GM18511 (cell line): Measurements from ENCODE around the gene SCGB1C1.
"Not testable (repeated sequence)": the region's sequence is repeated elsewhere in the genome, so short reads cannot be mapped to it uniquely, and the experiment has no call there.

Experiments
- ATAC-seq: cut with Tn5 transposase; IDR thresholded peaks from one replicate; pipeline ENCODE4 v1.9.1; 2021; ENCODE audit warnings: mild to moderate bottlenecking, moderate library complexity; ENCODE audit not compliant: unreplicated experiment

SCGB1C1 gene

DNA sequence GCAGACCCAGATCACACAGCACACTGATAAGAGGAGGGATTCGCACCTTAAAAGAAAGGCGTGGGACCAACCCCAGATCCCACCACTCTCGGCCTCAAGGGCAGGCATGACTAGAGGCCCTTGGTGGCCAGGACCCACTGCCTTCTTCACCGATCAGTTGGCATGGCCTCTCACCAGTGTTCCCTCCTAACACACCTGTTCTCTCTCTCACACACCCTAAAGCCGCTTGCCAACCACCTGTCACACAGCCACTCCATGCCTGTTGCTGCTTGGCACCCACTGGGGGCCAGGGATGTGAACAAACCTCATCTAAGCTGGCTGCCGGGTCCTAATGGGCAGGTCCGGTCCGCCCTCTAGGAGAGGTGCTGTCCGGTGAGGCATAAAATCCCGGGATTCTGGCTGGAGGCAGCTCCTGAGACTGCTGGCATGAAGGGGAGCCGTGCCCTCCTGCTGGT, at the start of gene SCGB1C1:
TSS of gene SCGB1C1 (plus strand) at position 405 of the 455 bp plus-strand sequence. CDS start at position 427, 22 bp downstream.
- ATAC-seq = not testable (repeated sequence)

DNA sequence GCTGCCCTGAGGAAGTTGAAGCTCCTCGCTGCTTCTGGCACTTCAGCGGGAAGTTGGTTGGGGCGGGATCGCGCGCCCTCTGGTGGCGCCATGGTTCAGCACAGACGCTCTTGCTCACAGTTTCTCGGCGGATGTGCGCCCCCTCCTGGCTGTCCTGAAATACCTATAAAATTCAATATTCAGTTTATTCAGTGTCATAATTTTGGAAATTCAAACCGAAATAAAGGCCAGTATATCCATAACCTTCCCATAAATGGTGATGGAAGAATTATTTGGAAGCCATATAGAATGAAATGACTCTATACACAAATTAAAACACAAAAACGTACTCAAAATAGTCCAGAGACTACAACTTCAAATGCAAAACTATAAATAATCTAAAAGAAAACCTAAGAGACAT, 12.6 kb upstream of the SCGB1C1 start:
- not testable (repeated sequence) for ATAC-seq

DNA sequence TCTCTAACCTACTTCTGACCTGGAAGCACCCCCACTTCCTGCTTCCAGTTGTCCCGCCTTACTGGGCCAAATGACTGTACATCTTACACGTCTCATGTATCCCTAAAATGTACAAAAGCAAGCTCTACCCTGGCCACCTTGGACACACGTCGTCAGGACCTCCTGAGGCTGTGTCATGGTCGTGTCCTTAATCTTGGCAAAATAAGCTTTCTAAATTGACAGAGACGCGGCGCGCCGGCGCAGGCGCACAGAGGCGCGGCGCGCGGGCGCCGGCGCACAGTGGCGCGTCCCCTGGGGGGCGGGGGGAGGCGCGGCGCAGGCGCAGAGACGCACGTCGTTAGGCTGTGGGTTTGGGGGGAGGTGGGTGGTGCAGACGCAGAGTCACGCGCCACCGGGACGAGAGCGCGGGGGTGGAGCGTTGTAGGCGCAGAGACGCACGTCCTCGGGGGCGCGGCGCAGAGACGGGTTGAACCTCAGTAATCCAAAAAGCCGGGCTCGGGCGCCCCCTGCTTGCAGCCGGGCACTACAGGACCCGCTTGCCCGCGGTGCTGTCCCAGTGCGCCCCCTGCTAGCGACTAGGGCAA, 3.6 kb upstream of the SCGB1C1 start:
- ATAC-seq = not testable (repeated sequence)

DNA sequence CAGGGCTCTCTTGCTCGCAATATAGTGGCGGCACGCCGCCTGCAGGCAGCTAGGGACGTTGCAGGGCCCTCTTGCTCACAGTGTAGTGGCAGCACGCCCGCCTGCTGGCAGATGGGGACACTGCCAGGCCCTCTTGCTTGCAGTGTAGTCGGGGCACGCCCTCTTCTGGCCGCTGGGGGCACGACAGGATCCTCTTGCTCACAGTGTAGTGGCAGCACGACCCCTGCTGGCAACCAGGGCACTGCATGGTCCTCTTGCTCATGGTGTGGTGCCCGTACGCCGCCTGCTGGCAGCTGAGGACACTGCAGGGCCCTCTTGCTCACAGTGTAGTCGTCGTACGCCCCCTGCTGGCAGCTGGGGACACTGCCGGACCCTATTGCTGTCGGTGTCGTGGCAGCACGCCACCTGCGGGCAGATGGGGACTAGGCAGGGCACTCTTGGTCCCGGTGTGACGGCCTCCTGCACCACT, 3.0 kb upstream of the SCGB1C1 start:
- ATAC-seq = peak; percentile 70

DNA sequence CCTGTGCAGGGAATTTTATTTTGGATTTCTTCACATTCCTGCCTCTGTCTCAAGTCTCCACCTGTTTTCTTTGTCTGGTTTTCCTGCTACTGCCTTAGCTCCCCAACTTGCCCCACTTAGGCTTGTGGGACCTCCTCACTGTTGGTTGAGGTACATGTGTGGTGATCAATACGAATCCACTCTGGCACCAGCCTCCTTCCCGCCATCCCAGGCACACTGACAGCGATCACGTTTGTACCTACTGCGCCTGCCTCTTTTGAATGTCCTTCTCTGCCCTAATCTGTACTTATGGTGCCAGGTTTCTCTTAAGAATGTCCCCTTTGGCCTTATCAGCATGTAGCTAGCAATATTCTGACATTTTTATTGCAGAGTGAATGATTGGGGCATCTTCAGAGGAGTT, 2.3 kb upstream of the SCGB1C1 start:
- not testable (repeated sequence) for ATAC-seq

DNA sequence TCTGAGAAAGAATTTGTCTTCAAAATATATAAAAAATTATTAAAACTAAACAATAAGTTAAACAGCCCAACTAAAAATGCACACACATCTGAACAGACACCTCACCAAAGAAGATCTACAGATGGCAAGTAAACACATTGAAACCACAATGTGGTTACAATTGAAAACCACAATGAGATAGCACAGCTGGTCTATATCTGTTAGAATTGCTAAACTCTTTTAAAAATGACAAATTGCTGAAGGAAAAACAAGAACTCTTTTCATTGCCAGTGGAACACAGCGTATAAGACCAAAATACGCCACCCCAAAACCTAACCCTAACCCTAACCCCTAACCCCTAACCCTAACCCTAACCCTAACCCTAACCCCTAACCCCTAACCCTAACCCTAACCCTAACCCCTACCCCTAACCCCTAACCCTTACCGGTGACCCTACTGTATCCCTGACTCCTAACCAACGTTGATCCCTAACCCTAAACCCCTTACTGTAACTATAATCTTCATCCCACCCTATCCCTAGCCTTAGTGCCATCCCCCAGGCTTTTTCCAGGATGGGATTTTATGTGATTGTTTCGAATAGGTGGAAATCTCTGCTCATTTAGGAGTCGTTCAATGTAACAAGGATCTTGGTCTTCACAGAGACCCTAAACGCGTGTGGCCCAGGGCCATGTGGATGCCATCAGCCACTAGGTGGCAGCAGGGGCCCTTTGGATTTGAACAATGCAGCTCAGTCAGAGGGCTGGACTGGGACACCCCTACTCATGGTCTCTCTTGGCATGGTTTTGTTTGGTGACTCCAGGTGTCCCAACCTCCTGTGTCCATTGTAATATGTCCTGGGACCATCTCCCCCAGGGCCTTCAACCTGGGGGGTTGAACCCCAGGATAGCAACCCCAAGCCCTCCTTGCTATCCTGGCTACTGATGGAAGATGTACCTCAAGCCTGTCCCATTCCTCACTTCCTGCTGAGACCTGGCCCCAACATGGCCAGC, 1.1 kb upstream of the SCGB1C1 start:
- not testable (repeated sequence) for ATAC-seq

DNA sequence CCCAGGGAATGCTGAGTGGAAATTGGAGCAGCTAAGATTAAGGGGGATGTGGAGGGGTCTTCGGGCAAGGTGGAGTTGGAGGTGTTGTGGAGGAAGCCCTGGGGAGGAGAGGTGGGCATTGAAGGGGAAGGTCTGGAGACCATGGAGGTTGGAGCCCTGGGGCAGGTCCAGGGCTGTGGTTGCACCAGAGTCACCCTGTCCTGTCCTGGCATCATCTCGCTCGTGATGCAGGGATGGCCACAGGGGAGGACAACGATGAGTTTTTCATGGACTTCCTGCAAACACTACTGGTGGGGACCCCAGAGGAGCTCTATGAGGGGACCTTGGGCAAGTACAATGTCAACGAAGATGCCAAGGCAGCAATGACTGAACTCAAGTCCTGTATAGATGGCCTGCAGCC, 603 bp downstream of the SCGB1C1 start:
- ATAC-seq = not testable (repeated sequence)

DNA sequence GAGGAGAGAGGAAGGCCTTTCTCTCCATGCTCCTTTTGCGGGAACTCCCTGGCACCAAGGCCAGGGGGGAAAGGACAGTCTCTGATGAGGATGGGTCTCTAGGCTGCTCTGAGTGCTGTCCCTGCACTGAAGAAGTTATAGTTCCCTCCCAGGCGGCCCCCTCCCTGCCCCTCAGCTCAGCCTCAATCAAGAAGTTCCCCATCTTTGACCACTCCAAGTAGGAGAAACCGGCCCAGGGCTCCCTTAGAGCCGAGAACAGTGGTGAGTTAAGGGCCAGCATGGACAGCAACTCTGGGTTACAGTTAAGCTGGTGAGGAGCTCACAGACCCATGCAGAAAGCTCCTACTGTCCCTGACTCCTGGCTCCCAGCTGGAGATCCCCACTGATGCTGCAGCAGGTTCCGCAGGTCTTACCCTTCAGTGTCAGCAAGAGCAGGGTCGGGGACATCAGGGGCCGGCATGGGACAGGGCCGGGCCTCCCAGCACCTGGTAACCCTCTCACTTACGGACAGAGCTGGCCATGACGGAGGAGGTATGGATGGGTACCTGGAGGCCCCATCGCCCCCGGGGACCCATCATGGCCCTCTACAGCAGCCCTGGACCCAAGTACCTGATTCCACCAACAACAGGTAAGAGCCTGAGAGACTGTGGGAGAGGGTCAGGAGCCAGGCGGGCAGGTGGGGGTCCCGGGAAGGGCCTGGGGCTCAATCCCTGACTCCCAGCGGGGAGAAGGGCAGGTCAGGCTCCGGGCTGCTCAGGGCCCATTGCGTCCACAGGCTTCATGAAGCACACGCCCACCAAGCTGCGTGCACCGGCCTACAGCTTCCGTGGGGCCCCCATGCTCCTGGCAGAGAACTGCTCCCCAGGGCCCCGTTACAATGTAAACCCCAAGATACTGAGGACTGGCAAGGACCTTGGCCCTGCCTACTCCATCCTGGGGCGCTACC, 4.2 kb downstream of the SCGB1C1 start:
- no peak for ATAC-seq

DNA sequence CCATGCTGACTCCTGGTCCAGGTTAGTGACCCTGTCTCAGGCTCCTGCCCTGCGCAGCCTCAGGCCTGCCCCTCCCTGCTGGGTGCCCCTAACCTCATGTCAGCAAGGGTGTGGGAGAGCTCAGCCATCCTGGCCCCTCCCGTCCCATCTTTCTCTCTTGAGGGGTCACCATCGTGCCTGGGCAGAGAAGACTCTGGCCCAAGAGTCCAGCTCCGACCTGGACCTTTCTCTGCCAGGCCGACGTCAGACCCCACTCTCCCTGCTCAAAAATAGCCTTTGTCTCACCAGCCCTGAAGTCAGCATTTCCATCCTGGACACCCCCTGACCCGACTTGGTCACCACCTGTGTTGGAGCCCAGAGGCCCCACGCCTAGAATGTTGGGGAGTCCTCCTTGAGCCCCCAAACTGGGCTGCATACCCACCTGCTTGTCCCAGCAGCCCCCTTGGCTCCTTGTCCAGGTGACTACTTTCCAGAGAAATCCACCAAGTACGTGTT, 4.9 kb downstream of the SCGB1C1 start:
- no peak for ATAC-seq

DNA sequence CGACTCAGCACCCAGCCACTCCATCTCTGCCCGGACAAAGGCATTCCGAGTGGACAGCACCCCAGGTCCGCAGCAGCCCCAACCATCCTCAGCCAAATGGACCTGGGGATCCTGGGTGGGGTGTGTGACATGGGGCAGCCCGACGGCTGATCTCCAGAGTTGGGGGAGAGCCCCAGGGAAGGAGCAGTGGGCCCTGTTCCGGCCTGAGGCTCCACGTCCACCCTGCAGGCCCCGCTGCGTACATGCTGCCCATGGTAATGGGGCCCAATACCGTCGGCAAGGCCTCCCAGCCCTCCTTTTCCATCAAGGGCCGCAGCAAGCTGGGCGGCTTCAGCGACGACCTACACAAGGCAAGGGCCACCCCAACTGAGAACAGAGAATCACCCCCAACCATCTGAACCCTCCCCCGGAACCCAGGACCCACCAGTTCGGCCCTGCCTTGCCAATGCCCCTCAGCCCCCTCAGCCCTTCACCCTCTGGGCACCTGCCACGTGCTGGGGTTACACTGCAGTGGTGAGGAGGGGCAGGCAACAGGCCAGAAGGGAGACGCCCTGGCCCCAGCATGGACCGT, 5.4 kb downstream of the SCGB1C1 start:
- no peak for ATAC-seq

DNA sequence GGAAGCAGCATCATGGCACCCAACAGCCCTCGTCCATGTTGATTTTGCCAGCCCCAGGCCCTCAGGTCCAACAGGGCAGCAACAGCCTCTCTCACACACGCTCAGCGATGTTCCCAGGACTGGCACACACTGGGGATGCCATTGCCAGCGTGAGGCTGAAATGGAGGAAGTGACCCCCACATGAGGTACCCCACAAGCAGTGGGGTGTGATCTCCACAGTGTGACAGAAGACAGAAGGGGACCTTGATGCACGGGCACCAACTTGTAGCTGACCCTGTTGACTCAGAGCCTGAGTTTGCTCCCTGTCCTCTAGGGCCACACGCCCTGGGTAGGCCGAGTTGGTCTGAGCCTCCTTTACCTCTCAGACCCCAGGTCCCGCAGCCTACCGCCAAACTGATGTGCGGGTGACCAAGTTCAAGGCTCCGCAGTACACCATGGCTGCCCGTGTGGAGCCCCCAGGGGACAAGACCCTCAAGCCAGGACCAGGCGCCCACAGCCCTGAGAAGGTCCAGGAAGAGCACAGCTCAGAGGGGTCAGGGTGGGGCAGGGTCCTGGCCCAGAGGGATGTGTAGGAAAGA, 6.2 kb downstream of the SCGB1C1 start:
- ATAC-seq = no peak

DNA sequence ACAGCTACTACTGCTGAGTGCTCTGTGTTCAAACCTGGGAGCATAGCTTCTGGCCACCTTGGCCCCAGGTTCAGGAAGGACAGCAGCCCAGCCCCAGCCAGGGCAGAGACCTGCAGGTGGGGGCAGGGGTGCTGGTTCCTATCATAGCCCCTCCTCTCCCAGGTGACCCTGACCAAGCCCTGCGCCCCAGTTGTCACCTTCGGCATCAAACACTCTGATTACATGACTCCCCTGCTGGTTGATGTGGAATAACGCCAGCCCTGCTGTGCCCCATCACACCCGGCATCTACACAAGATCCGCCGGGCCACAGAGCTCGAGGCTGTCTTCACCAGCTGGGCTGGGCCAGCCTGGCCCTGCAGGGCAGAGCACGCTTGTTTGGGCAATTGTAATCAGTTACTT, 6.9 kb downstream of the SCGB1C1 start:
- no peak for ATAC-seq

DNA sequence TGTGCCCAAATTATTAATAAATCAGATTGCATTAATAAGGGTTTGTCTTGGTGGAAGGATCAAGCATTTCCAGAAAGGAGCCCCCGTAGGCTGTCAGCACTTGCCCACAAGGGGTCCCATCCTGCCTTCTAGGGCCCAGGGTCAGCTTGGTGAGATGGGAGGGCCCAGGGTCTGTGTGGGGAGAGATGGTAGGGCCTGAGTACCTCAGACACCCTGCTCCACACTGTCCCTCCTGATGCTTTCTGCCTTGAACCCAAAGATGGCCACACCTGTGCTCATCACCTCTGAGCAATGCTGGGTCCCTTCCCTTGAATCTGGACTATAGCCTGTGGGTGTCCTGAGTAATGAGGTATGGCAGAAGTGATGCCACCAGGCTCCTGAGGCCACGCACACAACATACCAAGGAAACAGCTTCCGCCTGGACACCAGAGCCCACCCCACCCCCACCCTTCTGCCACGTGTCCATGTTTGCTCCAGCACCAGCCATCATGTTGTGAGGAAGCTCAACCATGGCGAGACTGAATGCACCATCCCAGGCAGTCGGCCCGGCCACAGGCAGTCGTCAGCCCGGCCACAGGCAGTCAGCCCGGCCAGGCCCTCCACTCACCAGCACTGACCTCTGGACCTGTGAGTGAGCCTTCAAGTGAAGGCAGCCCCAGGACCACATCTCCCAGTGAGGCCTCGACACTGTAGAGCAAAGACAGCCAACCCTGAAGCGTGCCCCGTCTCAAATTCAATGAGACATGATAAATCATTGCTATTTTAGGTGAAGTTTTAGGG, 7.5 kb downstream of the SCGB1C1 start:
- no peak for ATAC-seq

DNA sequence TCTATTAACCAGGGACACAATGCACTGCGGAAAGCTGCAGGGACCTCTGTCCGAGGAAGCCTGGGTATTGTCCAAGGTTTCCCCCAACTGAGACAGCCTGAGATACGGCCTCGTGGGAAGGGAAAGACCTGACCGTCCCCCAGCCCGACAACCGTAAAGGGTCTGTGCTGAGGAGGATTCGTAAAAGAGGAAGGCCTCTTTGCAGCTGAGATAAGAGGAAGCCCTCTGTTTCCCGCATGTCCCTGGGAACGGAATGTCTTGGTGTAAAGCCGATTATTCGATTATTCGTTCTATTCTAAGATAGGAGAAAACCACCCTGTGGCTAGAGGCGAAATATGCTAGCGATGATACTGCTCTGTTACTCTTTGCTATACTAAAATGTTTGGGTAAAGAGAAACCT, 9.1 kb downstream of the SCGB1C1 start:
- ATAC-seq = no peak

DNA sequence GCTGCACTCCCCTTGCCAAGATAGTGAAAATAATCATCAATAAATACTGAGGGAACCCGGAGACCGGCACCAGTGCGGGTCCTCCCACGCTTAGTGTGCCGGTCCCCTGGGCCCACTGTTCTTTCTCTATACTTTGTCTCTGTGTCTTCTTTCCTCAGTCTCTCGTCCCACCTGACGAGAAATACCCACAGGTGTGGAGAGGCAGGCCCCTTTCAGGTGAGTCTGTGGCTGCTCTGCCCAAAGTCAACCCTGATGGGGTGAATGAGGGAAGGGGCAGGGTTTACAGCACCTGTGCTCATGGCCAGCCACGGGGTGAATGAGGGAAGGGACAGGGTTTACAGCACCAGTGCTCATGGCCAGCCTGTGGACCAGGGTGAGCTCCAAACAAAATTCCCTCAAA, 9.6 kb downstream of the SCGB1C1 start:
- no peak for ATAC-seq

DNA sequence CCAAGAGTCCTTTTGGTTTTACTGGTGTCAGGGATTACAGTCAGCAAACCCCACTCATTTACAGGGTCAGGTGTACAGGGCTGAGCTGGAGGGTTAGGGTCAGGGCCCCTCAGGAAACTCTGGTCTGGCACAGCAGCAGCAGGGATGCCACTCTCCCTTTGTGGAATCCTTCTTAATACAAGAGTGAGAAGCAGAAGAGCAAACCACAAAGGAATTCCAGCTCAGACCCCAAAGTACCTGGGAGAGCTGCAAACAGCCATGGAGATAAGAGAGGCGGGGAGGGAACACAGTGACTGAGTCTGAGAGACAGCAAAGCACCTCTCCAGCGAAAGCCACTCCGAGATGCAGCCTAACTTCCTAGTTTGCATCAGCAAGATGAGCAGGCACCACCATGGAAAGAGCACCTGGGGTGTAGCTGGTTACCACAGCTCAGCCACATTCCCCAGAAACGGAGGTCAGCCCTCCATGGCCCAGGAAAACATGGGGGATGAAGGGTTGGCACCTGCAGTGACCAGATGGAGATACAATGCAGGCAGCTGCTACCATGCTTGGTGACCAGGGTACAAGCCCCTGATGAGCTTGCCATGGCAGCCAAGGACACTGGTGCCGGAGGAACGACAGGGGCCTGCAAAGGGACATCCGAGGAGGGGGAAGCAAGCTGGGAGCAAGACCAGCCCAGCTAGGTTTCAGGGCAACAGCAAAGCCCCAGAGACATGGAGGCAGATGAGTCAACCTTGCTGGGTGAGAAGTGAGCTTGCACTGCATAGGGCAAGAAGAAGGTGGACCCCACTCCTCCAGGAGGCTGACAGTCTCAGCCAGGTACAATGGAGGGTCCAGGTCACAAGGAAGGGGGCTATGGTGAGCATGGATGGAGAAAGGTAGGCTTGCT, 10.4 kb downstream of the SCGB1C1 start:
- ATAC-seq = no peak

DNA sequence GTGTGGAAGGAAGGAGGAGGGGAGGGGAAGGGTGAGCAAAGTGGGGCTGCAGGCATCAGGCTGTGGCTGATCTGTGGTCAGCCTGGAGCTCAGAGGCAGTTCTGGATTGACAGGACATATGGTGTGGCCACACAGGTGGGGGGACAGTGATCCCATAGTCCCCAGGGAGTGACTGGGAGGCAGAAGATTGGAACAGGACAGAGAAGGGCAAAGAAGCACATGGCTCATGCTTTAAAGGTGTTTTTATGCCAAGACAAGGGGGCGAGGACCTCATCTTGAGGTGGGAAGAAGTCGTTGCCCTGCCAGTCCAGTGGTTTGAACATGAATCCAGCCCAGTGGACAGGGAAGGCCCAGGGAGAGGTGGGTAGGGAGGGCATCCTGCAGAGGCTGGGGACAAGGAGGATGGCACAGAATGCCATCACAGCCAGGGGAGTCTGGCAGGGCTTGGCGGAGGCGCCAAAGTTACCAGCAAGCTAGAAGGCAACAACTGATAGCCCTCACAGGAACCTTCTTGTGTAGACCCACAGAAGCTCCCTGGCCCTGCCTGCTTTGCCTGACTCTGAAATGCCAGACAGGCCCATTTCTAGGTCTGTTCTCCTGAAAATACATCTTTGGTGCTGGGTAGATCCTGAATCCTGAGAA, 11.2 kb downstream of the SCGB1C1 start:
- ATAC-seq = no peak
